ENCODE data around the gene AASS.

Gene AASS

GRCh38 chr7:122038904-122039303 lies 105.1 kb downstream of the AASS start:
- DNase-seq (ENCODE audit: low spot score), result no peak

DNA sequence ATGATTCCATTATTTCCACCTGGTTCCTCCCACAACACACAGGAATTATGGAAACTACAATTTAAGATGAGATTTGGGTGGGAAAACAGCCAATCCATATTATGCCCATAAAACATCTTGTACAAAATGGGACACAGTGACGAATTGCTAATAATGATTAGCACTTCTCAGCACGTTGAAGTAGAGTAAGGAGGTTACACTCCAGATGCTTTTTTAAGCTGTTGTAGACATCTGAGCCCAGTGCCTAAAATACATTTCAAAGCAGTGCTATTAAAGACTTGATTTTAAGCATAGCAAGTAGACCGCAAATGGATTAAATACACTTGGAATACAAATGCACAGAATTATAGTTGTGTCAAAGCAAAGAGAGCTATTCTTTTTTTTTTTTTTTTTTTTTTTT lies 105.9 kb downstream of the AASS start:
- no peak for DNase-seq (ENCODE audit: low spot score)

DNA sequence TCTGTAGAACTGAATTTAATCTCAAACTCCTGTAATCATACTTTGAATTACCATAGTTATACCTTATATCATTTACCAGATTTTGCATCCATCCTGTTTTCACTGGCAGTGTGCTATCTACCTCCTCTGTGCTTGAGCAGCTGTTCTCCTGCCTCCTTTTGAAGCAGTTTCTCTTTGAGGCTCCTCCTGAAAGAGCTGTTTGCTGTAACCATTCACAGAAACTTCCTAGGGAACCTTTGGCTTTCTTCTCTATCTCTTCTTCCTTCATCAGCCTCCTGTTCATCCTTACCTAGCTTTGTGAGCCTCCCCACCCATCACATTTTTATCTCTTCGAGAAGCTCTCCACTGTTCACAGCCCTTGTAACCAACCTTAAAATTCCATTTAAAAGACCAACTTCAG lies 108.2 kb downstream of the AASS start:
- DNase-seq (ENCODE audit: low spot score), result no peak

DNA sequence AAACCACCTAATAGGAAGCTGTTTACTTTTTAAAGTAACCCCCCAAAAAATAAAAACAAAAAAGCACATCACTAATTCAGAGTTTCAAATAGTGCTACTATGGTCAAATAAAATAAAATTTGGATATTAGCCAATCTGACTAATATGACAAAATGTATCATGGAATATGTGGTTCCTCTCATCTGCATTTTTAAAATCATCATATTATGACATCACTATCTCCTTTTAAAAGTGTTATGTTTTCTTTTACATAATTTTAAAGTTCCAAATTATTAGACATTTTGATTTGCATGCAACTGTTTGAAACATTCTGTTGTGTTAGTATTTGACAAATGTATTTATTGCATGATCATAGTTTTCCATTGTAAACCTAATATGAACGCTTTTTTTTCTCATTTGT lies 110.4 kb downstream of the AASS start:
- DNase-seq (ENCODE audit: low spot score), result no peak

- no peak for DNase-seq (ENCODE audit: low spot score)
Observed at GRCh38 chr7:122027058-122027457, 117.0 kb downstream of the AASS start.
